Activated CD4-positive, CD25-positive, alpha-beta regulatory T cell treated with anti-CD3 and anti-CD28 coated beads, Interleukin-2, amount 50 U/mL, for 24 hours (primary cell): Measurements from ENCODE around the gene SDC1.

Experiments
- ATAC-seq, 2 donors: fragments of 150-1000 bp; cut with Tn5 transposase; one replicate each; pipeline ENCODE4 v1.10.0; 2021; ENCODE audit warnings: mild to moderate bottlenecking in 1 of 2, moderate library complexity in 1 of 2

The SDC1 gene

GRCh38 chr2:20213651-20214565, 11.0 kb downstream of the SDC1 start:
- ATAC-seq, result no peak

DNA sequence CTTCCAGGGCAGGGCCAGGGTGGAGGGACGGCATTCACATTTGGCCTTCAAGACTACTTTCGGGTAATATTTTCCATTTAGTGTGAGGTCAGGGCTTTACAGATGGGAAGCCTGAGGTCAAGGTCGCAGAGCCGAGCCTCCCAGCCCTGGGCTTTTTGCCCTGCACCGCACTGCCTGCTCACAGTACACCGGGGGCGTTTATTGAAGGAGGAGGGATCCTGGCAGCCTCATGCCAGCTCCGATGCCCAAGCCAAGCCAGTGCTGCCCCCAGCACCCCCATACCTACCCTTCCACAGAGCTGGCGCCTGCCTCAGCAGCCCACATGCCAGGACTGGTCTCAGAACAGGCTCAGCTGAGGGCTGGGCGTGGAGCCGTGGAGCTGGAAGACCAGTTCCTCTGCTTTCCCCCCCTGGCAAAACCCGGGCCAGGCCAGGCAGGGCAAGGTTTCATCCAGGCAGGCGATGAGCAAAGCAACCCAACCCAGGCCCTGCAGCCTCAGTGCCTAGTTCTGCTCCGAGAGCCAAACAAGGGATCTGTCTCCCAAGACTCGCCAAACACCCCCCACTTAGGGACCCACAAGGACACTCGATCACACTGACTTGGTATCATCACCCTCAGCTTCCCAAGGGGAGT, 11.9 kb downstream of the SDC1 start:
- ATAC-seq, result no peak

DNA sequence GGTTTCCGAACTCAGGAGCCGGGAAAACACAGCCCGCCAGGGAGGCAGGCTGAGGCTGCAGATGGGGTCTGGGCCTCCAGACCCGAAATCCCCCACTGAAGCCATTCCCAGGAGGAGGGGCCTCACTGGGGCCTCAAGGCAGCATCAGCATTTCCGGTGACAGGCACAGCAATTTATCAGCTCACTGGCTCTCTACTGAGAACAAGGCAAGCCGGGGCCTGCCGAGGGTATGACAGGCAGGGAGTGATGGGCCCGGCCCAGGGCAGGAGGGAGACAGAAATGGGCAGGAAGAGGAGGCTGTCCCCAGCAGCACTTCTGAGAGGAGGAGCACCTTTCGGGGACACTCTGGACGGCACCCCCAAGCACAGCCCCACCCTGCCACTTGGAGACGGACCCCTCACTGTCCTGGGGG, 12.5 kb downstream of the SDC1 start:
- no peak for ATAC-seq

- ATAC-seq, result no peak
Observed at GRCh38 chr2:20211860-20212458, 13.0 kb downstream of the SDC1 start.

DNA sequence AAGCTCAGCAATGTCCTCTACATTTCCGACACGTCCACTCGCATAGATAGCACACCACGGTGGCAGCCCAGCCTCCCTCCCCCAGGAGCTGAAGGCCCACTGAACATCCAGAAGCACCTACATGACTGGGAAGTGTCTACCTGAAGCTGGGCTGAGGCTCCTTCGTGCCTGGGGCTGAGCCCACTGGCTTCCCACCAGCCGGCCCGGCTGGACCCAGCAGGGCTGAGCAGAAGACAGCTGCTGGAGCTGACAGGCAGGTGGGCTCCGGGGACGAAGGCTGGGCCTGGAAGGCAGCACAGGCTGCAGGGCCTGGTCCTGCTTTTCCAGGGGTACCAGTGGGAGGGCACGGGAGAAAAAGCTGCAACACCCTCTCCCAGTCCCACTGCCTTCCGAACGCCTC, 13.5 kb downstream of the SDC1 start:
- ATAC-seq, result no peak

DNA sequence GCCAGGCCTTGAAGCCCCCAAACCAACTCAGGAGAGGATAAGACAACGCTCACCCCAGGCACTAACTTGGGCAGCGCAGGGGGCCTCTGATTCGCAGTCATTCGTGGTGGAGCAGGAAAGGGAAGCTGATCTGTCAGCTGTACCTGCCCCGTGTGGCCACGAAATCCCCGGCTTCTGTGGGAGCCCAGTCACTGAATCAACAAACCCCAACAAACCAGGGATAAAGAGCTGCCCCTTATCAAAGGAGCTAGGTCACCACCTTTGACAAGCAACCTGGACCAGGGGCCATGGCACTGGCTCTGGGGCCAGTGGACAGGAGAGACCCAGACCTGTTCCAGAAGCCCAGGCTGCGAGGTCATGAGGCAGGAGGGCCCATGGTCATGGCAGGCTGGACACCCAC, 14.5 kb downstream of the SDC1 start:
- ATAC-seq, result no peak

DNA sequence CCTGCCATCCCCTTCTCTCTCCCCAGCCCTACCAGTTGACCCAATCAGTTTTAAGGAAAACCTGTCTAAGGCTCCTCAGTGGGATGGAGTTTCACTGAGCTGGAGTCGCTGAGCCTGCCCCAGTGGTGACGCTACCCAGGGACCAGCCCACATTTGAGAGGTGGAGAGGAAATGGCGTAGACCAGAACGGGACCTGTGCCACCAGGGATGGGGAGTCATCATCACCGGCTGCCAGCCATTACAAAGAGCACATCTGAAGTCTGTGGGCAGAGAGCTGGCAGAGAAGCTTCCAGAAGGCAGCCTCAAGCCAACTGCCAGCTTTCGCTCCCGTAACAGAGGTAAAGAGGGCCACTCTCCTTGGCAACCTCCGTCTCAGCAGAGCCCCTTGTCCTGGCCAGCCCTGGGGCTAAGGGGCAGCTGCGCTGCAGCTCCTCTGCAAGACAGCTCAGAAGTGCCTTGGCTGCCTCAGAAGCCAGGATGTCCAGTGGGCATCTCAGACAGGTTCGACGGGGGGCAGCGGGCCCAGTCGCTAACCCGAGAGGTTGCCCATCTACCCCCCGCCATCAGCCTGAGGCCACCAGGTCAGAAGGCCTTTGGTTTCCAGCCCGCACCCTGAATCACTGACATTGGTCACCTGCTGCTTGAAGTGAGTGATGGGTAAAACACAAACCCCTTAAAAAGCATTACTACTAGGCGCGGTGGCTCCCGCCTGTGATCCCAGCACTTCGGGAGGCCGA, 15.4 kb downstream of the SDC1 start:
- no peak for ATAC-seq

- no peak for ATAC-seq
Observed at GRCh38 chr2:20208476-20208859, 16.5 kb downstream of the SDC1 start.

DNA sequence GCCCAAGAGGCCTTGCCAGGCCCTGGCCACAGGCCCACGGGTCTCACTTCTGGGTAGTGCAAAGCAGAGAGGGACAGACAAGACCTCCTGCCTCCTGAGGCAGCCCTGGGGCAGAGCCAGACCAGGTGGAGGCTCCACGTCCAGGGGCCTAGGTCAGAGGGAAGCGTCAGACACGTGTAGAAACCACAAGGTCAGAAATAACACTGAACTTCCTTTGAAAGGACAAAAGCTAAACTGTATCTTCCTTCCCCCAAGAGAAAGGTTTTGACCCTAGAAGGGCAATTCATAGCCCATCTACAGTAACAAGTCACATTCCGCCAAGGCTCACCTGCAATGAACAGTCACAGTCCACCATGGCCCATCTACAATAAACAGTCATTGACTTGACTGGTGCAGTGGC, 17.9 kb downstream of the SDC1 start:
- ATAC-seq, result no peak

DNA sequence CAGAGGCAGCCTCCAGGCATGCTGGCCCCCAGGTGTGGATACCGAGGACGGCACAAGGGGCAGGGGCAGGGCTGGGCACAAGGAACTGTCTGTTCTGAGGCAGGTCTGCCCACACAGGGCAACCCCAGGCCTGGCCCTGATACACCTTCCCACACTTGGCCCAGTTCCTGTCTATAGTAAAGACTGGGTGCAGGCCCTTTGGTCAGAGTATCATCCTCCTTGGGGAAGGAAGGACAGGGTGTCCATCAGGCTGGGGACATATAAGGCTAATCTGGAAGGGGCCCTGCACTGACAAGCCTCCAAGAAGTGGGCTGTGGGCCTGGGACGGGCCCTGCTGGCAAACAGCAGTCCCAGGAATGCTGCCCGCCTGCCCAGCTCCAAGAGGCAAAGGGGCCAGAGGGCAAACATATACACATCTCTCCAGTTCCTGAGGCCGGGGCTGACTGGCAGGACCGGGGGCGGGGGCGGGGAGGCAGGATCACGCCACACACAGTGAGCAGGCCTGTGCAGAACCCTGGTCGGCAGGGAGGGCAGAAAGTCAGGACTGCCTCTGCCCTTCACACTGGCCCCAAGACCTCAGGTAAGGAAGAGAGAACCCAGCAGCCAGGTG, 18.9 kb downstream of the SDC1 start:
- ATAC-seq, result no peak

DNA sequence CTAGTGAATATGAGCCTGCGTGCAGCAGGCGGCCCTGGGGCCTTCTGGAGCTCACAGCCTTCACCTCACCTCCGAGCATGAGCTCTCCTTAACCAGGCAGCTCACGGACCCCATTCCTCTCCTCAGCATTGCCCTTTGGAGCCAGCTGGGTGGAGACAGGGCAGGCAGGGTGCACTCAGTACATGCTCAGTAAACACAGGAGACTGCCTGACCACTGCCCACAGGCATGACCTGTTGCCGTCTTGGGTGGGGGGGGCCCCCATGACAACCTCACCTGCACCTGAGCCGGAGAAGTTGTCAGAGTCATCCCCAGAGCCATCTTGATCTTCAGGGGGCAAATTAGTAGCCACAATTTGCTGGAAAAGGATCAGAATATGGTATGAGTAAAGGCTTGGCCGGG, 19.9 kb downstream of the SDC1 start:
- no peak for ATAC-seq

- no peak for ATAC-seq
Observed at GRCh38 chr2:20203521-20204225, 21.3 kb downstream of the SDC1 start.

- ATAC-seq, result no peak
Observed at GRCh38 chr2:20203072-20203471, 21.9 kb downstream of the SDC1 start.

DNA sequence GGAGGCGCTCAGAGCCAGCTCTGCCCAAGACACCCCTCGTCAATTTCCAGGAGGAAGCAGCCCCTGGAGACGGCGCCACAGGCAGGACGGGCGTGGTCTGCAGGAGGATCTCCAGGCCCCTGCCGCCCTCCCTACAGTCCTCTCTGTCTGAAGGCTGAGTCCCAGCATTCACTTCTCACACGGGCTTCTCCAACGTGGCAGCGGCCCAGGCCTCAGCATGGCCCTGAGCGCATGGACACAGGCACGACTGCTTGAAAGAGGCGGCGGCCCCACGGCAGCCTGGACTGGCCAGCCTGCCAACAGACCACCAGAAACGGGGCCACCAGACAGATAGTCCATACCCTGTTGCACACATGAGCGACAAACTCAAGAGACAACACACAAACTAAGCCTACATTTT, 23.3 kb downstream of the SDC1 start:
- ATAC-seq, result no peak

DNA sequence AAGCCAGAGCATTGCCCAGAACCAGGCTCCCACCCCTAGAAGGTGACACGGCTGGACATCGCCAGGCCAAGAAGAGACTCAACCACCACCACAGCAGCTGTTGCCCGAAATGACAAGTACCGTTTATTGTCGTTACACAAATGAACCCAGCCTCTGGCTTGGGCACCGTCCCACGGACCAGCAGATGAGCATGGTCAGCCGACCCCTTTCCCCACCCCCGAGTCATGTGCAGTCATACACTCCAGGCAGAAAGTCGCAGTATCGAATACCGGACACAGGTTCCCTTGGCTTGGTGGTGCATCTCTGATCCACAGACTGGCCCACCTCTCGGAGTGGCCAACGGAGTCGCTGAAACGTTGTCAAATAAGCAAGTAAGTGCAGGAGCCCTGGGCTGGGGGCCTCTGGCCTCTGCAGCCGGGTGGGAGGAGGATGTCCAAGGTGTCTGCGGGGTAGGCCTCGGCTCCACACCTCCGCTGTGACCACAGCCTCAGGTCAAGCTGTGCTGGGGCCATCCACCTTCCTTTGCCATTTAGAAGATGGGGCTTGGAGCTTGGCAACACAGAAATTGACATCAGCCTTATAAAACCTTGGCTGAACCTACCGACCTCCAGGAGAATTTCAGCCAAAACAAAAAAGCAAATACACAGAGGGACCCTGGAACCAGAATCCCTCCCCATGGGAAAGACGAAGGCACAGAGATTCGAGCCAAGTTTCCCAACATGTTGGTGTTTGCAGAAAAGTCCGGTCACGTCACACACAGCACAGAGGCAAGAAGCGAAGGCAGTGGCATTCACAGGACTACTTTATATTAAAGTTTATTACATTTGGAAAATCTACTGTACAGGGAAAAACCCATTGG, 24.0 kb downstream of the SDC1 start:
- ATAC-seq, result no peak

DNA sequence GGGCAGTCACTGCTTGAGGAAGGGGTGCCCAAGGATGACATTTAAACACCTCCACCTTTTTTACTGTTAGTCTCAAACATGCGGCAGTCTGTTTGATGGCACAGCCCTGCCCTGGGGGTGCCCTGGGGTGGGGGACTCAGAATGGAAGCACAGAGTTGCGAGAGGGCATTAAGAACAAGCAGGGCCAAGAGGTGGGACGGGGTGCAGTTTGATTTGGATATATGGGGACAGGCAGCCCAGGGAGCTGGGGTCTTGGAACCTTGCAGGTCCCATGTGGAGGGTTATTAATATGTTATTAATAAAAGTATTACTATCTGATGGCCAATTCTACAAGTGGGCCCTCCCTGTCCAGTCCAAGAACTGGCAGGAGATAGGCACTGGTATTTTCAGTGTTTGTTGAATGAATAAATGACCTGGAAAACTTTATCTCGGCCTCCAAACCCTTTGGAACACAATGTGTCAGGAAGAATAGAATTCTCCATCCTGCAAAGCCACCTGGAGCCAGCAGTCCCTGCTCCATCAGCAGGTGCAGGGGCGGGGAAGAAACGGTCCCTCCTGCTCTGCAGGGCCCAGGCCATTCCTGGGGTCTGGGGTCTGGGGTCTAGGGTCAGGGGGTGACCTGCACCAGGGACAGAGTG, 25.2 kb downstream of the SDC1 start:
- no peak for ATAC-seq

DNA sequence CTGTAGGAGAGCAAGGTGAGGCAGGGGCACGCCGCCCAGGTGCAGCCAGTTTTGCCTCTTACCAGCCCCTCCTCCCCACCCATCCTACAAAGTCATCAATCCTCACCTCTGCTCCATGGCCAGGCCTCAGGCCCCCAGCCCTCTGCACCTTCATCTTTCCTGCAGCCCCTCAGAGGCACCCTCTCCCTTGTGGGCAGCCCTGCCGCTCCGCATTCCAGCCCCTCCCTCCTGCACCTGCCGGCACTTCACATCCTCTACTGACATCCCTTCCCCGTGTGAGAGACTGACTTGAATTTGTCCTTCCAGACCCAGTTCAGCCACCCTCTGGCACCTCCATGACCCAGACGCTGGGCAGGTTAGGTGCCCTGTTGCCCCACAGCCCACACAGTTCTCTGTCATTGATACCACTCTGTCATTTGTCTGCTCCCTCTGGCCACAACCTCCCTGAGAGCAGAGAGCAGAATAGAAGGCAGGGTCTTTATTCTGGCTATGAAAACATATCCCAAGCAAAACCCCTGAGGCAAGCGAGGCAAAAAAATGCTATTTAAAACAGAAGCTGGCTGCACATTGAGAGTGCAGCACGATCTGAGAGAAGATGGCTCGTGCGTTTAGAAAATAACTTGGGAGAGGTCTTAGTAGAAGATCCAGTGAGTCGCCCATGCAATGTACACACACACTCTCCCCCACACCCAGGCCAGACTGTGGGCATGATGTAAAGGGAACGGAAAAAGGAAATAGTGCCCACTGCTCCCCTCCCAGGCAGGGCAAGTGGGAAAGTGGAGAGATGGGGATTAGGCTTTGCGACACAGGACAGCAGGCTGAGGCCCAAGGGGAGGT, 25.9 kb downstream of the SDC1 start:
- ATAC-seq, result no peak

GRCh38 chr2:20198001-20198400, 26.9 kb downstream of the SDC1 start:
- ATAC-seq, result no peak

DNA sequence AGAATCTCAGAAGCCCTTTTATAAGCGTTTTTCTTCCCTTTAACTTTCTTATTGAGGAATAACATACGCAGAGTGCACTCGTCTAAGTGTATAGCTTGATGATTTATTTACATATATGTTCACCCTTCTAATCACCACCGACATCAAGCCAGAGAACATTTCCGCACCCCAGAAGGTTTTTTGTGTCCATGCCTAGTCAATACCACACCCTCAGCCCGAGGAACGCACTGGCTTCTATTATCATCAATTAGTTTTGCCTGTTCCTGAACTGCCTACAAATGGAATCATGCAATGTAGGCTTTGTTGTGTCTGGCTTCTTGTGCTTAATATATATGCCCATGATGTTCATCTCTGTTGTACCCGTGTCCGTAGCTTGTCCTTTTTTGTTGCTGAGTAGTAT, 27.7 kb downstream of the SDC1 start:
- no peak for ATAC-seq
